NCI-H128 (cell line): ENCODE measurements around the gene CHAT.
"Not testable (repeated sequence)": the region's sequence is repeated elsewhere in the genome, so short reads cannot be mapped to it uniquely, and the experiment has no call there.

Experiments used
- DNase-seq: peaks from one replicate; lab custom pipeline; 2025; ENCODE audit not compliant: unreplicated experiment; lab: John Stamatoyannopoulos, UW

Gene CHAT

GRCh38 chr10:49682449-49682848 lies 68.6 kb downstream of the CHAT start:
- DNase-seq: not testable (repeated sequence)

GRCh38 chr10:49682879-49683278 lies 69.0 kb downstream of the CHAT start:
- no peak for DNase-seq

GRCh38 chr10:49686651-49687050 lies 72.8 kb downstream of the CHAT start:
- no peak for DNase-seq

- no peak for DNase-seq
Observed at GRCh38 chr10:49688261-49688846, 74.5 kb downstream of the CHAT start.

GRCh38 chr10:49688920-49689319 lies 75.1 kb downstream of the CHAT start:
- no peak for DNase-seq

DNA sequence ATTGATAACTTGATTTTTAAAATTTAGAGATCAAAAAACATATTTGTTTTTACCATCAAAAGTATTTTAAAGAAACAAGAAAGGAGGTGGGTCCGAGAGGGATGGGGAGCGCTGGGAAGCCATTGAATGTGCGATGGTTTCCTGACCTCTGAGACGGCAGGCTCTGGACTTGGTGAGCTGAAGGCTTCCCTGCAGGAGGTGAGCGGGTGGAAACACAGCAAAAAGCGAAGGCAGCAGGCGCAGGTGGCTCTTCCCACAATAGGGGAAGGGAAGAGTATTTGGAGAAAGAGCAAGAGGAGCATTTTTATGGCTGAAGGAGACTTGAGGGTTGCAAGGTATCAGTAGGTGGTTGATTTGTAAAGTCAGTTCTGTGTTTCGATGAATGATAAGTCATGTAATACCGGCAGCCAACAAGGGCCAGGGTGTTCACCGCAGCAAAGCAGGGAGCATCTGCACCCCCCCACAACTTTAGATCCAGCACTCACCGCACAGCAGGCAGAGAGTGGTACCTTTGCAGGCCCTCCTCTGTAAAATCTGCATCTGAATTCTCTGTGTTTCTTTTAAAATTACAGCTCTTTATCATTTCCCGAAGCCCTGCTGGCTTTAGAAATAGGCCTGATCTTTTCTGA lies 76.2 kb downstream of the CHAT start:
- no peak for DNase-seq

- no peak for DNase-seq
Observed at GRCh38 chr10:49690698-49691356, 77.0 kb downstream of the CHAT start.

DNA sequence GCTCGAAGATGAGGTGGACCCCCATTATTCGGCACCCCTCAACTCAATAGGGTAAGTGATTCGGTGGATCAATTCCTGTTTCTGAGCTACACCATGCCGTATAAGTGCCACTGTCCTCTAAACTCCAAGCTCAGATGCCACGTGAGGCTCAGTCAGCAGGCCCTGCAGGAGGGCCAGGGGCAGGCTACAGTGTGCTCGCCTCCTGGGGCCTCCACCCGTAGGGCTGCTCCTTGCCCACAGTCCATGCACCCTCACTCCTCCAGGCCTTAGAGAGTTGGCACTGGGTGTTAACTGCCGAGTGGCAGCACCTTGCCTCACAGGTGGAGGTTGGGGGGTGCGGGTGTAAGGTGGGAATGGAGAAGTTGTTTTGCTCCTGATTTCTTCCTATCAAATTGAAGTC lies 77.8 kb downstream of the CHAT start:
- DNase-seq: no peak

DNA sequence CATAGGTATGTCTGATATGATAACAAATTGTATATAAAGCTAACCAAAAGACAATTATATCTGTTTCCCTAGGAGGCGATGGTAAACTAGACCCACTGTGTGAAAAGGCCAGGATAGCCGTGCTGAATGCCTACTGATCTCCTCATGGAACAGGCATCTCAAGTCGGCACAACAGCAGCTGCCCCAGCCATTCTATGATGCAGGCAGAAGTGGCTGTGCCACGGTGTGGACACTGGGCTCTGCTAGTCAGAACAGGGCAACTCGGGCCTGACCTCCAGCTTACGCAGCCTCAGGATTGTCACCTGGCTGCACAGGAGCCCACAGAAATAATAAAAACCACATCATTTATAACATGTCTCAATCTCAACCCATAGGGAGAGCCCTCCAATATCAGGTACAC lies 80.6 kb downstream of the CHAT start:
- DNase-seq: no peak

DNA sequence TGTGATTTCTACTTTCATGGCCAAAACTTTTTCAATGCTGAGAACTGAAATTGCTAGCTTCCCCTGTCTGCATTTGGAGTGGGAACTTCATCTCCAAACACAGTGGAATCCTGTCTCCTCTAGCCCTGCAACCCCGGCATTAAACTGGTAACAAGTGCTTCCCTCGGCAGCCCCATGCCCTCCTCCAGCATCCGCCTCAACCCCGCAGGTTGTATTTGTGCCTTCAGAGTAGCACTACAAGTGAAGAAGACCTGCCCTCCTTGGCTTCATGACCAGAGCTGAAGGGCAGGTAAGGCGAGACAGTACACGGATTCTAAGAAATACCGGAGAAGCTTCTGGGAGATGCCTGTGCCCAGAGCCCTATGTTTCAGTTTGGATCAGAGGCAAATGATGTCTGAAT lies 82.5 kb downstream of the CHAT start:
- DNase-seq: no peak

- DNase-seq: no peak
Observed at GRCh38 chr10:49698679-49699078, 84.8 kb downstream of the CHAT start.

DNA sequence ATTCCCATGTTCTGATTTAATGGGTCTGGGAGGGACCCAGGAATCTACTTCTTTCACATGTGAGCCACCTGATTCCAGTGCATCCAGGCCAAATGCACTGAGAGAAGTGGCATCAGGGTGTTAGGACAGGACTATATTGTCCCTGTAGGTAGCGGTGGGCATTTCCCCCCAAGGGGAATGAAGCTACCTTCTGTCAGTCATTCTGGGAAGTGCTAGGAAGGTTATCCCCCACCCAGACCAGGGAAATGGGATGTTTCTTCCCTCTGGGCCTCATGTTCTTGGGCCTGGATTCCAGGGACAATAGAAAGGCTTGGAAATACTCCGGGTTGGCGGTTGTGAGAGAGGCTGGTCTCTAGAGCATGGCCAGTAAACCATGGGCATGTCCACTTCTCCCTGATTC lies 86.4 kb downstream of the CHAT start:
- no peak for DNase-seq

GRCh38 chr10:49700997-49701396 lies 87.2 kb downstream of the CHAT start:
- DNase-seq: peak; percentile 53

DNA sequence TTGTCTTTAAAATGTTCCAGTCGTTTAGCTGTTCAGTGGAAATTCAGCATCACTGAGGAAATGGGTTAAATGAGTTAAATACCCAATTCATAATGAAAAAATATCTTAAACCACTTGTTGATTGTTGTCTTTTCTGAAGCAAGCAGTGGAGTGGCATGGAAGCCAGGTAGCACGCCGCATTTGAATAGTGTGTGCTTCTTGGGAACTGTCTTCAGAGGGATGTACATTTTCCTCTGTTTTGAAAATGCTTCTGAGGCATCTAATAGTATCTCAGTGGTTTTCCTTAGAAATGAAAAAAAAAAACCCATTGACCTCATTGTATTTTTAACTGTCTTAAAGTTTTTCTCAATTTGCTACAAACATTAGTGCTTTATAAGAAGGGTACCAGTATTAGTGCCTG lies 93.7 kb downstream of the CHAT start:
- DNase-seq: no peak

DNA sequence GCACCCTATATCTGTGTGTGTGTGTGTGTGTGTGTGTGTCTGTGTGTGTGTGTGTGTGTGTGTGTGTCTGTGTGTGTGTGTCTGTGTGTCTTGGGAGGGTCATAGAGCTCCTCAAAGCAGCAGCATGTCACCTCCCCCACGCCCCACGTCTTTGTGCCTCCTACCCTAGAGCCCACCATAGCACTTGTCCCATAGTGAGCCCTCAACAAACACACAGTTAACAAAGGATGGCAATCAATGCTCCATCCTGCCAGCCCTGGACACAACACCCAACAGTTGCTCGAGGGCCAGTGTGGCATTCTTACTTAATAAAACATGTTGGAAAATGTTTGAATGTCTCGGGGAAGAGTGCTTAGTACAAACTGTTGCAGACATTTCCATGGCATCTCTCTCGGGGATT lies 96.1 kb downstream of the CHAT start:
- DNase-seq: no peak

DNA sequence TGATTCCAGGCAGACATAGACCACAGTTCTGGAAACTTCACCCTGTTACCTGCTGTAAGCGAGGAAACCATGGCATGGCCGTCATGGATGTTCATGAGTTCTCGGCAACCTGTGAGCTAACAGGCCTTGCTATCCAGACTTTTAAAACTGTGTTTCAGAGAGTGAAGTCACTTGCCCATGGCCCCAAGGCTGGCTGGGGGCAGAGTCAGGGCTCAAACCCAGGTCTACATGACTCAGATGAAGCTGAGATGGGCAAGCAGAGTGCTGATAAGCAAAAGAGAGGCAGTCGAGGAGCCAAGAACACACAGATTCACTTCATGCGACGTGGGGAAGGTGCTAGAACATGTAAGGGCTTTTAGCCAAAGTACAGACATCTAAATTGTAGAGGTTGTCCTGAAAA lies 97.1 kb downstream of the CHAT start:
- no peak for DNase-seq

DNA sequence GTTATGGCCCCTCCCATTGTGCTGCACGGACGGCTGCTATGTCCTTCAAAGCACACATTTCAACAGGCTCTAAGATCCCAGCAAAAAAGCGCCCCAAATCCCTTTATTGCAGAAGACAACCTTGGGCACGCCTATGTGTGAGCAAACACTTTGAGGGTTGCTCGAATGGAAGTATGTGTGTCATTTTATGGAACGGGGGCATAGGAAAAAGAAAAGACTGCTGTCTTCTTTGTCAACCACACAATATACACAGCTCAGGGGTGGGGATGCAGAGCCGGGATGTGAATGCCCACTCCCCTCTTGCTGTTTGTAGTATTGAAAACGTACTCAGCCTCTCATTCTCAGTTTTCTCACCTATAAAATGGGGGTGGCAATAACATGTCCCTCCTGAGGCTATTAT lies 97.6 kb downstream of the CHAT start:
- no peak for DNase-seq

DNA sequence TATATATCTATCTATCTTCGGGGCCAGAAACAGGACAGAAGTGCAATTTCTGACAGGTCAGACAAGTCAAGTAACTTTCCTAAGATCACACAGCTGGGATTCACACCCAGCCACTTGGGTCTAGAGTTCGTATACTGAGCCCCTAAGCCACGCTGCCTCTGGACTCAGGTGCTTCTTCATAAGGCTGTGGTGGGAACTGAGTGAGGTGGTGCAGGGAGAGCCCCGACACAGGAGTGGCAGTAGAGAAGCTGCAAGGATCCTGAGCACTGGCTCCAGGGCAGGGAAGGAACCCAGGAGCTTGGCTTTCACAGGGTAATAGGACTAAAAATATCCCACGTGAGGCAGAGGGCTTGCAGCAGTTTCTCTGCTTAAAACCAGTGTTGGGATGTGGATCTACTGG lies 99.4 kb downstream of the CHAT start:
- no peak for DNase-seq
